GM12878 (cell line): Measurements from ENCODE around the gene ATG5. TPM values are rescaled to one million over a fixed set of nuclear protein-coding genes. Genes with fewer than 3 reads are reported as not detected.

ENCODE experiments used
- BMI1 ChIP-seq: fragments of 450-650 bp; IDR thresholded peaks from 2 replicates; pipeline ENCODE4 v1.6.1; 2016; ENCODE audit warnings: mild to moderate bottlenecking, moderate library complexity, borderline replicate concordance
- BRCA1 ChIP-seq: IDR thresholded peaks from 2 replicates; pipeline ENCODE4 v1.6.1; 2011; ENCODE audit warnings: low read depth, low read length, improper control_type of control experiment
- CBFB ChIP-seq: IDR thresholded peaks from 2 replicates; pipeline ENCODE4 v1.6.1; 2016; ENCODE audit warnings: antibody characterized with exemption, low read depth
- CREM ChIP-seq: IDR thresholded peaks from 2 replicates; pipeline ENCODE4 v1.6.1; 2014; ENCODE audit warnings: antibody characterized with exemption, low read depth
- DPF2 ChIP-seq: fragments of 450-650 bp; IDR thresholded peaks from 2 replicates; pipeline ENCODE4 v1.6.1; 2017; ENCODE audit warnings: mild to moderate bottlenecking
- E4F1 ChIP-seq: fragments of 450-650 bp; IDR thresholded peaks from 2 replicates; pipeline ENCODE4 v1.6.1; 2018; ENCODE audit warnings: borderline replicate concordance, mild to moderate bottlenecking; ENCODE audit not compliant: partially characterized antibody
- FOS ChIP-seq: IDR thresholded peaks from 3 replicates; pipeline ENCODE4 v1.6.1; 2011; ENCODE audit warnings: borderline replicate concordance; ENCODE audit not compliant: insufficient read length; ENCODE audit errors: extremely low read depth
- FOXM1 ChIP-seq: IDR thresholded peaks from 2 replicates; pipeline ENCODE4 v1.6.1; 2012; ENCODE audit warnings: low read depth, mild to moderate bottlenecking, inconsistent platforms, low read length, moderate library complexity
- HDAC6 ChIP-seq: fragments of 200-600 bp; sonication (generic); IDR thresholded peaks from one replicate; pipeline ENCODE4 v1.8.0; 2017; ENCODE audit warnings: antibody characterized with exemption; ENCODE audit not compliant: unreplicated experiment
- IKZF2 ChIP-seq, 2 experiments: fragments of 450-650 bp; IDR thresholded peaks; 2 replicates each; pipeline ENCODE4 v1.6.1; 2017; ENCODE audit warnings: mild to moderate bottlenecking in 2 of 2, moderate library complexity in 2 of 2
- JUNB ChIP-seq: IDR thresholded peaks from 2 replicates; pipeline ENCODE4 v1.6.1; 2016; ENCODE audit warnings: antibody characterized with exemption, mild to moderate bottlenecking
- KDM1A ChIP-seq: fragments of 200-600 bp; sonication (generic); IDR thresholded peaks from 2 replicates; pipeline ENCODE4 v1.6.1; 2016; ENCODE audit warnings: borderline replicate concordance
- MAX ChIP-seq: IDR thresholded peaks from 2 replicates; pipeline ENCODE4 v1.6.1; 2012; ENCODE audit warnings: low read depth, low read length, improper control_type of control experiment
- MTA3 ChIP-seq: IDR thresholded peaks from 2 replicates; pipeline ENCODE4 v1.6.1; 2012; ENCODE audit warnings: low read length, inconsistent platforms, borderline replicate concordance
- NKRF ChIP-seq: fragments of 450-650 bp; conservative IDR thresholded peaks from 2 replicates; pipeline ENCODE4 v1.6.1; 2017; ENCODE audit warnings: mild to moderate bottlenecking, moderate library complexity
- RAD21 ChIP-seq: IDR thresholded peaks from 2 replicates; pipeline ENCODE4 v1.6.1; 2011; ENCODE audit warnings: mild to moderate bottlenecking, low read depth, low read length, moderate library complexity; ENCODE audit not compliant: insufficient read depth
- RAD51 ChIP-seq: fragments of 450-650 bp; IDR thresholded peaks from 2 replicates; pipeline ENCODE4 v1.6.1; 2016; ENCODE audit warnings: moderate library complexity, mild to moderate bottlenecking, inconsistent platforms
- RFX5 ChIP-seq: IDR thresholded peaks from 2 replicates; pipeline ENCODE4 v1.6.1; 2011; ENCODE audit warnings: low read depth, low read length, improper control_type of control experiment
- RUNX3 ChIP-seq: IDR thresholded peaks from 2 replicates; pipeline ENCODE4 v1.6.1; 2012; ENCODE audit warnings: low read length, inconsistent platforms
- TCF3 ChIP-seq: IDR thresholded peaks from 2 replicates; pipeline ENCODE4 v1.6.1; 2012; ENCODE audit warnings: low read depth, mild to moderate bottlenecking, low read length, borderline replicate concordance; ENCODE audit not compliant: insufficient read depth
- WRNIP1 ChIP-seq: IDR thresholded peaks from 2 replicates; pipeline ENCODE4 v1.6.1; 2011; ENCODE audit warnings: low read depth, low read length, improper control_type of control experiment, borderline replicate concordance
- ZNF384 ChIP-seq: IDR thresholded peaks from 2 replicates; pipeline ENCODE4 v1.6.1; 2012; ENCODE audit warnings: low read depth, mild to moderate bottlenecking, low read length, improper control_type of control experiment, borderline replicate concordance
- ZNF592 ChIP-seq: fragments of 450-650 bp; IDR thresholded peaks from 2 replicates; pipeline ENCODE4 v1.6.1; 2017; ENCODE audit warnings: mild to moderate bottlenecking, moderate library complexity
- polyA plus RNA-seq, 11 experiments: library from polyadenylated mRNA; depleted of rRNA in 4 of 11; unstranded in 6 of 11; stranded (reverse) in 5 of 11; fragments of >200 nt; fragmentation: Nextera tagmentation in 4 of 11; fragmentation: Illumina TruSeq in 1 of 11; extraction: Ambion mirVana in 4 of 11; extraction: Trizol in 1 of 11; gene quantifications; 1 replicate in 1 of 11; 2 replicates in 10 of 11; pipeline versions ENCODE4 v1.2.1 to v1.2.3, GENCODE V29; 2011 to 2016; ENCODE audit warnings: inconsistent platforms in 2 of 11, missing spikeins in 2 of 11, low read depth in 1 of 11
- total RNA-seq, 4 experiments: library from RNA; depleted of rRNA in 3 of 4; stranded (reverse); fragments of >200 nt in 3 of 4; fragmentation: Illumina TruSeq in 1 of 4; extraction: Trizol in 1 of 4; gene quantifications; 2 replicates each; pipeline versions ENCODE4 v1.2.1 to v1.2.3, GENCODE V29; 2013 to 2021

Gene ATG5
- total and polyA plus RNA-seq, 10 of the 15 experiments (the other 5 are each of a cell fraction or from before 2014, with no cell fraction given): 12.9 to 51.8 (median 23.9) TPM

- peak; percentile 16; the same call in 1 of the 2 replicates for TF ChIP-seq BMI1
- TF ChIP-seq MAX: no peak
- peak; percentile 28; the same call in 1 of the 2 replicates for TF ChIP-seq RAD21
- peak; percentile 86 for TF ChIP-seq RUNX3
- TF ChIP-seq RFX5: no peak
- peak; percentile 83; the same call in 1 of the 2 replicates for TF ChIP-seq TCF3
- TF ChIP-seq IKZF2 (IDR thresholded peaks at IDR 0.05): peak; percentile 51 to 72; a peak in 3 of 4 replicates
- no peak for TF ChIP-seq KDM1A
- no peak for TF ChIP-seq BRCA1
- TF ChIP-seq ZNF384: no peak
- TF ChIP-seq WRNIP1: no peak
- TF ChIP-seq DPF2: no peak
- TF ChIP-seq FOS: no peak
- TF ChIP-seq JUNB: peak; percentile 86
- TF ChIP-seq HDAC6: no peak
- peak; percentile 66; the same call in 1 of the 2 replicates for TF ChIP-seq CREM
- no peak for TF ChIP-seq NKRF
- peak; percentile 89 for TF ChIP-seq FOXM1
- TF ChIP-seq E4F1: no peak
- peak; percentile 83; the same call in 1 of the 2 replicates for TF ChIP-seq MTA3
- TF ChIP-seq RAD51: no peak
- TF ChIP-seq ZNF592: peak; percentile 58; the same call in 1 of the 2 replicates
- peak; percentile 49; the same call in 1 of the 2 replicates for TF ChIP-seq CBFB
Observed at GRCh38 chr6:106167096-106167814, 158.3 kb downstream of the ATG5 start (continued).
